ENCODE measurements around the gene FLNB. TPM values are rescaled to one million over a fixed set of nuclear protein-coding genes. Genes with fewer than 3 reads are reported as not detected.

Gene FLNB
- total RNA-seq, 1 donor from 2014 or later, result 216 TPM

DNA sequence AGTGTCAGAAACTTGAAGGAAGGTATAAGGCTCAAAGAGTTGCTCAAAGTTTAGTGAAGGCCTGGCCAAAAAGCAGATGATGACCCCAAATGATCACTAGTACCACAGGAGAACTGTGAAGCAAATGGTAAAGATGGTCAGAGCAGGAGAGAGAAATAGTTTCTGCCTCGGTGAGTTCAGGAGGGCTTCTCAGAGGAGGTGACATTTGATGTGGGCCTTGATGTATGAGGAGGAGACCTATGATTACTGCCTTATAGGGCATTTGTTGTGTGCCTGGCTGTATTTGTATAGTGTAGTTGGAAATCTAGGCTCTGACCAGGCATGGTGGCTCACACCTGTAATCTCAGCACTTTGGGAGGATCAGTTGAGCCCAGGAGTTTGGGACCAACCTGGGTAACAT, 152.2 kb downstream of the FLNB start:
- Mint-ChIP-seq H3K4me1 (ENCODE audit: unreplicated experiment) (no peaks in the 10 kb centered on the region), H3K4me3 (ENCODE audit: unreplicated experiment) (peak overlapping the region; percentile 19), H3K27ac (ENCODE audit: unreplicated experiment) (no peak overlapping the region), H3K36me3 (ENCODE audit: low read depth, unreplicated experiment) (peaks cover 63% of the 10 kb centered on the region), H3K27me3 (ENCODE audit: unreplicated experiment) (peaks cover 7% of the 10 kb centered on the region), H3K9me3 (ENCODE audit: unreplicated experiment) (no peaks in the 10 kb centered on the region)
- no peak for DNase-seq (ENCODE audit: low spot score)
- TF ChIP-seq, protein P1, sequence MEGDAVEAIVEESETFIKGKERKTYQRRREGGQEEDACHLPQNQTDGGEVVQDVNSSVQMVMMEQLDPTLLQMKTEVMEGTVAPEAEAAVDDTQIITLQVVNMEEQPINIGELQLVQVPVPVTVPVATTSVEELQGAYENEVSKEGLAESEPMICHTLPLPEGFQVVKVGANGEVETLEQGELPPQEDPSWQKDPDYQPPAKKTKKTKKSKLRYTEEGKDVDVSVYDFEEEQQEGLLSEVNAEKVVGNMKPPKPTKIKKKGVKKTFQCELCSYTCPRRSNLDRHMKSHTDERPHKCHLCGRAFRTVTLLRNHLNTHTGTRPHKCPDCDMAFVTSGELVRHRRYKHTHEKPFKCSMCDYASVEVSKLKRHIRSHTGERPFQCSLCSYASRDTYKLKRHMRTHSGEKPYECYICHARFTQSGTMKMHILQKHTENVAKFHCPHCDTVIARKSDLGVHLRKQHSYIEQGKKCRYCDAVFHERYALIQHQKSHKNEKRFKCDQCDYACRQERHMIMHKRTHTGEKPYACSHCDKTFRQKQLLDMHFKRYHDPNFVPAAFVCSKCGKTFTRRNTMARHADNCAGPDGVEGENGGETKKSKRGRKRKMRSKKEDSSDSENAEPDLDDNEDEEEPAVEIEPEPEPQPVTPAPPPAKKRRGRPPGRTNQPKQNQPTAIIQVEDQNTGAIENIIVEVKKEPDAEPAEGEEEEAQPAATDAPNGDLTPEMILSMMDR (IDR thresholded peaks at IDR 0.05; ENCODE audit: unreplicated experiment), result no peak

DNA sequence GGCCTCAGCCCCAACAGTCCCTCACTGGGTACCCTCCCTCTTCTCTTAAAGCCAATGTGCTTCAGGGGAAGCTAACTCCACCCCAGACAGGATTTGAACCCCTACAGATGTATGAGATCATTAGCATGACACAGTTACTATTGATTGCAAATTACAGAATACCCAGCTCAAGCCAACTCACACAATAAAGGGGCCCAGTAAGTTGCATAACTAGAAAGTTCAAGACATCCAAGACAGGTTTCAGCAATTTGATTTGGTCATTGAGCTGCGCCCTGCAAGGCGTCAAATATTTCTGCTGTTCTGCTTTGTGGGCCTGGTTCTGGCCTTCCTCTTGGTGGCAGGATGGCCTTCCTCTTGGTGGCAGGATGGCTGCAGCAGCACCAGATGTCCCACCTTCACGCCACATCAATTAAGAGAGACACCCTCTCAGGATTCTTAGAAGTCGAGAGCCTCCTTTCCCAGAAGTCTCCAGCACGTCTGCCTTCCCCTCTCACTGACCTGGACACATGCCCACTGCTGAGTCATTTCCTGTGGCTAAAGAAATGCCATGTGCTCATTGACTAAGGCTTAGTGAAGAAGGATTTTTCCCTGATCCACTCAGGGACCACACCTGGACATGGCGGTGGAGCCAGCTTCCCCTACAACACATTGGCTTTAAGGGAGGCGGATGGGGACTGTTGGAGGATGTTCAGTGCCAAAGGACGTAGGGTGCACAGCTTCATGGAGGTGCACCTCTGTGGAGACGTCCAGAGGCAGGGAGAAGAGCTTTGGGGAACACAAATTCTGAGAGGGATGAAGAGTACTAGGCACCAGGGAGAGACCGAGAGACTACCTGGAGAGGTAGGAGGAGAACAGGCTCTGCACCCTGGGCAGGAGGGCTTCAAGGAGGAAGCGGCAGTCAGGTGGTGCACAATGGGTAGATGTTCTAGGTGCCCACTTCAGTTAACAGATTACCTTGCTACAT, 153.5 kb downstream of the FLNB start:
- Mint-ChIP-seq H3K36me3 (ENCODE audit: low read depth, unreplicated experiment) (peaks cover 64% of the 10 kb centered on the region), H3K27ac (ENCODE audit: unreplicated experiment) (no peak overlapping the region), H3K4me1 (ENCODE audit: unreplicated experiment) (no peaks in the 10 kb centered on the region), H3K4me3 (ENCODE audit: unreplicated experiment) (no peak overlapping the region), H3K9me3 (ENCODE audit: unreplicated experiment) (no peaks in the 10 kb centered on the region), H3K27me3 (ENCODE audit: unreplicated experiment) (peaks cover 7% of the 10 kb centered on the region)
- DNase-seq (ENCODE audit: low spot score), result no peak
- TF ChIP-seq, protein P1 (IDR thresholded peaks at IDR 0.05; ENCODE audit: unreplicated experiment), result no peak

DNA sequence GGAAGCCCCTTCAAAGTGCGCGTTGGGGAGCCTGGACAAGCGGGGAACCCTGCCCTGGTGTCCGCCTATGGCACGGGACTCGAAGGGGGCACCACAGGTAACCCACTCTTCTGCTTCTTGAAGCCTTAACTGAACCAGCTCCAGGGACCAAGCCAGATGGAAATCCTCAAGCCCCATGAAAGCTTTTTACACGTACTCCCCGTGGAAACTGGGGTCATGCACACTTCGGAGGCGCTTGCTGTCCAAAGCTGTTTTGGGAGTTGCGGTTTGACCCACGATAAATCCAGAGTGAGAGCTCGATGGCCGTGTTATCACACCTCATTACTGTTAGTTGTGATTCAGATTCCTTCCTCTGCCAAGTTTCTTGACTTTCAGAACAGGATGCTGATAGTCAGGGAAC, 155.0 kb downstream of the FLNB start:
- H3K27ac Mint-ChIP-seq (ENCODE audit: unreplicated experiment), result no peak overlapping the region
- H3K36me3 Mint-ChIP-seq (ENCODE audit: low read depth, unreplicated experiment), result peaks cover 59% of the 10 kb centered on the region
- DNase-seq (ENCODE audit: low spot score), result no peak
- peaks cover 8% of the 10 kb centered on the region for H3K27me3 Mint-ChIP-seq (ENCODE audit: unreplicated experiment)
- H3K9me3 Mint-ChIP-seq (ENCODE audit: unreplicated experiment), result no peaks in the 10 kb centered on the region
- TF ChIP-seq, protein P1 (IDR thresholded peaks at IDR 0.05; ENCODE audit: unreplicated experiment), result no peak
- H3K4me1 Mint-ChIP-seq (ENCODE audit: unreplicated experiment), result peaks cover 2% of the 10 kb centered on the region
- peak overlapping the region; percentile 51 for H3K4me3 Mint-ChIP-seq (ENCODE audit: unreplicated experiment)

DNA sequence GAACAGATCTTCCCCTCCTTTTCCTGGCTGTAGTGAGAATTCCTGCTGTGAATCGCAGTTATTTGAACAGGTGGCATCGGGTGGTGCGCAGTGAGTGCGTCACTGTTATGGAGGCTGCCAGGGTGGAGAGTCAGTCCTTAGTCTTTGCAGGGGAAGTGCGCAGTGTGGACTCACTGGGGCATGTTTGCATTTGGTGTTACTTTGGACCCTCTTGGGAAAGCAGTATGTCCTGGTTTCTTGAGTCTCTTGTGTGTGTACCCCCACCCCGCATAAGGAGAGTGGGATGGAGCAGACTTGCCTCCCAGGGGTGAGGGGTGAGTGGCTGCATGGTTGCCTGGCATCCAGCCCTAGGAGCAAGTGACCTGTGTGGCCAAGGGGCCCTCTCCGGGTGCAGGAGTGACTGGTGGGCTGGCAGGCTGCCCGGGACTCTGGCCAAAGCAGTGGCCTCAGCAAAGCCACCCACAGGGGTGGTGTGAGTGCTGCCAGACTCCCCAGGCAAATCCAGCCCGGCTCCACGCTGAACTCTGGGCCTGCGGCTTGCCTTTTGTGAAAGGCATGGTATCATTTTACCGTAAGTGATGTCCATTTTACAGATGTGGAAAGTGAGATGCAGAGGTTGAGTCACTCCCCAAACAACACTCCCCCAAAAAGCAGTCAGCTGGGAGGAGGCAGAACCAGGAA, 156.1 kb downstream of the FLNB start:
- Mint-ChIP-seq H3K9me3 (ENCODE audit: unreplicated experiment) (no peaks in the 10 kb centered on the region), H3K4me1 (ENCODE audit: unreplicated experiment) (peaks cover 3% of the 10 kb centered on the region), H3K36me3 (ENCODE audit: low read depth, unreplicated experiment) (peaks cover 62% of the 10 kb centered on the region), H3K4me3 (ENCODE audit: unreplicated experiment) (no peak overlapping the region), H3K27ac (ENCODE audit: unreplicated experiment) (no peak overlapping the region), H3K27me3 (ENCODE audit: unreplicated experiment) (peaks cover 10% of the 10 kb centered on the region)
- TF ChIP-seq, protein P1 (IDR thresholded peaks at IDR 0.05; ENCODE audit: unreplicated experiment), result no peak
- DNase-seq (ENCODE audit: low spot score), result no peak

Measured in endothelial cell (in vitro differentiated cells).